ENCODE data around the gene OR10H2. TPM values are rescaled to one million over a fixed set of nuclear protein-coding genes. Genes with fewer than 3 reads are reported as not detected.
"Not testable (repeated sequence)": the region's sequence is repeated elsewhere in the genome, so short reads cannot be mapped to it uniquely, and the experiment has no call there.

The OR10H2 gene
- total RNA-seq, 1 experiment from 2014 or later, result not detected

DNA sequence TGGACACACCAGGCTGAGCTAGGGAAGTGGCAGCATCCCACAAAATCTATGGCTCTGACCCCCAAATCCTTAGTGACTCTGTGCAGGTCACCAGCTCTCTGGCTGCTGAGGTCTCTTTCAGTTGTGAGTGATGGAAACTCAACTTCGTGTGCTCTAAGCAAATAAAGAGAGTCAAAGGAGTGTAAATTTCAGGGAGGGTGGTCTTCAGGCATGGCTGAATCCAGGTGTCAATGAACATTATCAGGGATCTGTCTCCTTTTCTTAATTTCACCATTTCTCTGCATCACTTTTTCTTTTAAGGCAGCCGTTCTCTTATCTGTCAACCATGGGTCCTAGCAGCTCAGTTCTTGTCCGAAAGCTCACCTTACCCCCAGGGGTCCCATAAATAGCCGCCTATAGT, 48.7 kb upstream of the OR10H2 start (continued):
- TF ChIP-seq, protein P1, sequence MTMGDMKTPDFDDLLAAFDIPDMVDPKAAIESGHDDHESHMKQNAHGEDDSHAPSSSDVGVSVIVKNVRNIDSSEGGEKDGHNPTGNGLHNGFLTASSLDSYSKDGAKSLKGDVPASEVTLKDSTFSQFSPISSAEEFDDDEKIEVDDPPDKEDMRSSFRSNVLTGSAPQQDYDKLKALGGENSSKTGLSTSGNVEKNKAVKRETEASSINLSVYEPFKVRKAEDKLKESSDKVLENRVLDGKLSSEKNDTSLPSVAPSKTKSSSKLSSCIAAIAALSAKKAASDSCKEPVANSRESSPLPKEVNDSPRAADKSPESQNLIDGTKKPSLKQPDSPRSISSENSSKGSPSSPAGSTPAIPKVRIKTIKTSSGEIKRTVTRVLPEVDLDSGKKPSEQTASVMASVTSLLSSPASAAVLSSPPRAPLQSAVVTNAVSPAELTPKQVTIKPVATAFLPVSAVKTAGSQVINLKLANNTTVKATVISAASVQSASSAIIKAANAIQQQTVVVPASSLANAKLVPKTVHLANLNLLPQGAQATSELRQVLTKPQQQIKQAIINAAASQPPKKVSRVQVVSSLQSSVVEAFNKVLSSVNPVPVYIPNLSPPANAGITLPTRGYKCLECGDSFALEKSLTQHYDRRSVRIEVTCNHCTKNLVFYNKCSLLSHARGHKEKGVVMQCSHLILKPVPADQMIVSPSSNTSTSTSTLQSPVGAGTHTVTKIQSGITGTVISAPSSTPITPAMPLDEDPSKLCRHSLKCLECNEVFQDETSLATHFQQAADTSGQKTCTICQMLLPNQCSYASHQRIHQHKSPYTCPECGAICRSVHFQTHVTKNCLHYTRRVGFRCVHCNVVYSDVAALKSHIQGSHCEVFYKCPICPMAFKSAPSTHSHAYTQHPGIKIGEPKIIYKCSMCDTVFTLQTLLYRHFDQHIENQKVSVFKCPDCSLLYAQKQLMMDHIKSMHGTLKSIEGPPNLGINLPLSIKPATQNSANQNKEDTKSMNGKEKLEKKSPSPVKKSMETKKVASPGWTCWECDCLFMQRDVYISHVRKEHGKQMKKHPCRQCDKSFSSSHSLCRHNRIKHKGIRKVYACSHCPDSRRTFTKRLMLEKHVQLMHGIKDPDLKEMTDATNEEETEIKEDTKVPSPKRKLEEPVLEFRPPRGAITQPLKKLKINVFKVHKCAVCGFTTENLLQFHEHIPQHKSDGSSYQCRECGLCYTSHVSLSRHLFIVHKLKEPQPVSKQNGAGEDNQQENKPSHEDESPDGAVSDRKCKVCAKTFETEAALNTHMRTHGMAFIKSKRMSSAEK (CRISPR knock-in tag; IDR thresholded peaks at IDR 0.05; ENCODE audit: borderline replicate concordance), result no peak
- no peak for TF ChIP-seq ETV6 (CRISPR knock-in tag; IDR thresholded peaks at IDR 0.05)
- TF ChIP-seq SP1 (CRISPR knock-in tag; conservative IDR thresholded peaks at IDR 0.05), result no peak
- TF ChIP-seq, protein P2, sequence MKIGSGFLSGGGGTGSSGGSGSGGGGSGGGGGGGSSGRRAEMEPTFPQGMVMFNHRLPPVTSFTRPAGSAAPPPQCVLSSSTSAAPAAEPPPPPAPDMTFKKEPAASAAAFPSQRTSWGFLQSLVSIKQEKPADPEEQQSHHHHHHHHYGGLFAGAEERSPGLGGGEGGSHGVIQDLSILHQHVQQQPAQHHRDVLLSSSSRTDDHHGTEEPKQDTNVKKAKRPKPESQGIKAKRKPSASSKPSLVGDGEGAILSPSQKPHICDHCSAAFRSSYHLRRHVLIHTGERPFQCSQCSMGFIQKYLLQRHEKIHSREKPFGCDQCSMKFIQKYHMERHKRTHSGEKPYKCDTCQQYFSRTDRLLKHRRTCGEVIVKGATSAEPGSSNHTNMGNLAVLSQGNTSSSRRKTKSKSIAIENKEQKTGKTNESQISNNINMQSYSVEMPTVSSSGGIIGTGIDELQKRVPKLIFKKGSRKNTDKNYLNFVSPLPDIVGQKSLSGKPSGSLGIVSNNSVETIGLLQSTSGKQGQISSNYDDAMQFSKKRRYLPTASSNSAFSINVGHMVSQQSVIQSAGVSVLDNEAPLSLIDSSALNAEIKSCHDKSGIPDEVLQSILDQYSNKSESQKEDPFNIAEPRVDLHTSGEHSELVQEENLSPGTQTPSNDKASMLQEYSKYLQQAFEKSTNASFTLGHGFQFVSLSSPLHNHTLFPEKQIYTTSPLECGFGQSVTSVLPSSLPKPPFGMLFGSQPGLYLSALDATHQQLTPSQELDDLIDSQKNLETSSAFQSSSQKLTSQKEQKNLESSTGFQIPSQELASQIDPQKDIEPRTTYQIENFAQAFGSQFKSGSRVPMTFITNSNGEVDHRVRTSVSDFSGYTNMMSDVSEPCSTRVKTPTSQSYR (CRISPR knock-in tag; IDR thresholded peaks at IDR 0.05), result no peak
- TF ChIP-seq JAZF1 (CRISPR knock-in tag; IDR thresholded peaks at IDR 0.05), result no peak
- TF ChIP-seq TCF7 (CRISPR knock-in tag; IDR thresholded peaks at IDR 0.05; ENCODE audit: low read depth), result no peak

DNA sequence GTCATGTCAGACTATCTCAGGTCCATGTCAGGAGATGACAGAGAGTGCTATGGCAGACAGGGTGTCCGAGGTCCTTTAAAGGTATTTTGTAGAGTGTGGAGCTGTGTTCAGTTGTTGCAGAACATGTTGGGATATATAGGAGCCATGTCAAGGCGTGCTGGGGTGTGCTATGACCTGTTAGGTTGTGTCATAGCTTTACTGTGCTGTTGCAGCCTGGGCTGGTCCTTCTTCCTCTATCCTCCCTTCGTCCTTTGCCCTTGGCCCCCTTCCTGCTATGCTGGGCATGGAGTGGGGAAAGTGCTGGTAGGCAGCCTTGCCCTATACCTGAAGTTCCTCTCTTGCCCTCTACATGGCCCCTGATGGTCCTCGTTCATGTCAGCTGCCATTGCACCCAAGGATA, 48.0 kb upstream of the OR10H2 start:
- Mint-ChIP-seq H3K27me3 (ENCODE audit: low read depth) (peaks cover 35% of the 10 kb centered on the region), H3K9me3 (peaks cover 90% of the 10 kb centered on the region), H3K36me3 (peaks cover 71% of the 10 kb centered on the region)
- DNase-seq (ENCODE audit: low spot score); H3K4me1 Mint-ChIP-seq; CTCF ChIA-PET; POLR2A ChIA-PET; H3K4me3 Mint-ChIP-seq; H3K27ac Mint-ChIP-seq; ATAC-seq: not testable (repeated sequence)

DNA sequence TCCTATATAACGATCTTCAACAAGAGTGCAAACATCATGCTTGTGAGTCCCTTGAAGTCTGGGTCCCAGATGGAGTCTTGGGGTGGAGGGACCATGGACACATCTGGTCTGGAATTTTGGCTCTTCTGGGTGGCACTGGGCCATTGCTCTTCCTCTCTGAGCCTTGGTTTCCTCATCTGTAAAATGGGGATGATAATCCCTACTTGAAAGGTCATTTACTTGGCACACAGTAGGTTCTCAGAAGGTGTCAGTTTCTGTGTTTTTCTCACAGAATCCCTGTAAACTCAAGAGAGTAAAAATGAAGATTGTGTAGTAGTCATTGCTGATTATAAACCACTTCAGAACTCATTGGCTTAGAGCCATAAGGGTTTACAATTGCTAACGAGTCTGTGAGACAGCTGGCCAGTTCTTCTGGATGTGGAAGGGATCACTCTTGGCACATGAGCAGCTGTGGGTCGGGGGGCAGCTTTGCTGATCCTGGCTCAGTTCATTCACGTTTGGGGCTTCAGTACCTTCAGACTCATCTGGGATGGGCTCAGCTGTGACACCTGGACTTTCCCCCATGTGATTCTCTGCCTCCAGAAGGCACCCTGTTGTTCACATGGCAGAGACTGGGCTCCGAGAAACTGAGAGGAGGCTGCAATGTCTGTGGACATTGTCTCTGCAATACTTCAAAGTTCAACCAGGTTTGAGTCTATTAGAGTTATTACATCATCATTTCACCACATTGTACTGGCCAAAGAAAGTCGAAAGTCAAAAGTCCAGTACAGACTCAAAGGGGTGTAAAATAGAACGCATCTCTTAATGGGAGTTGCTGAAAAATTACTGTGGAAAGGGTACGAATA, 47.1 kb upstream of the OR10H2 start:
- POLR2A ChIA-PET, result no interaction called here
- peaks cover 90% of the 10 kb centered on the region for H3K9me3 Mint-ChIP-seq
- H3K27ac Mint-ChIP-seq, result no peak overlapping the region
- TF ChIP-seq GTF2I (CRISPR knock-in tag; conservative IDR thresholded peaks at IDR 0.05) (no peak), GABPB1 (CRISPR knock-in tag; IDR thresholded peaks at IDR 0.05) (peak; percentile 87)
- DNase-seq (ENCODE audit: low spot score) (no peak), ATAC-seq (no peak)
- peaks cover 71% of the 10 kb centered on the region for H3K36me3 Mint-ChIP-seq
- CTCF ChIA-PET, result no interaction called here
- no peak overlapping the region for H3K4me3 Mint-ChIP-seq
- H3K4me1 Mint-ChIP-seq, result no peaks in the 10 kb centered on the region
- peaks cover 35% of the 10 kb centered on the region for H3K27me3 Mint-ChIP-seq (ENCODE audit: low read depth)

DNA sequence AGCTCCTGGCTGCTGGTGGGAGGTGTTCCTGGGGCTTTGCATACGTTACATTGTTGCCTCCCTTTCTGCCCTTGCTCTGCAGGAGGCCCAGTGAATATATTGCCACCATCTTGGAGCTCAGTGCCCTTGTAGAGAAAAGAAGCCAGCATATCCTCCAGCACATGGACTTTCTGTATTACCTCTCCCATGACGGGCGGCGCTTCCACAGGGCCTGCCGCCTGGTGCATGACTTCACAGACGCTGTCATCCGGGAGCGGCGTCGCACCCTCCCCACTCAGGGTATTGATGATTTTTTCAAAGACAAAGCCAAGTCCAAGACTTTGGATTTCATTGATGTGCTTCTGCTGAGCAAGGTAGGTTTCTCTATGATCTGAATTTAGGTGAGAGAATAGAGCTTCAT, 44.4 kb upstream of the OR10H2 start:
- peaks cover 96% of the 10 kb centered on the region for H3K9me3 Mint-ChIP-seq
- H3K36me3 Mint-ChIP-seq, result peaks cover 82% of the 10 kb centered on the region
- ChIA-PET CTCF (no interaction called here), POLR2A (no interaction called here)
- no peak overlapping the region for H3K4me3 Mint-ChIP-seq
- no peaks in the 10 kb centered on the region for H3K4me1 Mint-ChIP-seq
- DNase-seq (ENCODE audit: low spot score), result no peak
- no peak overlapping the region for H3K27ac Mint-ChIP-seq
- TF ChIP-seq, protein P3, sequence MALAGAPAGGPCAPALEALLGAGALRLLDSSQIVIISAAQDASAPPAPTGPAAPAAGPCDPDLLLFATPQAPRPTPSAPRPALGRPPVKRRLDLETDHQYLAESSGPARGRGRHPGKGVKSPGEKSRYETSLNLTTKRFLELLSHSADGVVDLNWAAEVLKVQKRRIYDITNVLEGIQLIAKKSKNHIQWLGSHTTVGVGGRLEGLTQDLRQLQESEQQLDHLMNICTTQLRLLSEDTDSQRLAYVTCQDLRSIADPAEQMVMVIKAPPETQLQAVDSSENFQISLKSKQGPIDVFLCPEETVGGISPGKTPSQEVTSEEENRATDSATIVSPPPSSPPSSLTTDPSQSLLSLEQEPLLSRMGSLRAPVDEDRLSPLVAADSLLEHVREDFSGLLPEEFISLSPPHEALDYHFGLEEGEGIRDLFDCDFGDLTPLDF (CRISPR knock-in tag; IDR thresholded peaks at IDR 0.05), result no peak
- TF ChIP-seq ZNF138 (CRISPR knock-in tag; conservative IDR thresholded peaks at IDR 0.05), result no peak
- ATAC-seq, result no peak
- H3K27me3 Mint-ChIP-seq (ENCODE audit: low read depth), result peaks cover 35% of the 10 kb centered on the region
